Uterus (tissue), 2 donors: ENCODE data around the gene POU2F1.

Experiments used
- CTCF ChIP-seq, 4 experiments: fragments of 200-600 bp in 2 of 4; fragments of 450-650 bp in 2 of 4; sonication (generic) in 2 of 4; IDR thresholded peaks; one replicate each; pipeline ENCODE4 v1.5.1; 2016 to 2019; ENCODE audit warnings: antibody characterized with exemption in 4 of 4, mild to moderate bottlenecking in 2 of 4, moderate library complexity in 1 of 4
- POLR2A ChIP-seq, 2 donors: fragments of 450-650 bp; IDR thresholded peaks; one replicate each; pipeline ENCODE4 v1.6.1; 2016; ENCODE audit warnings: antibody characterized with exemption in 2 of 2, mild to moderate bottlenecking in 1 of 2, moderate library complexity in 1 of 2

GRCh38 chr1:167408355-167408754, 187.7 kb downstream of the POU2F1 start:
- no peak for TF ChIP-seq CTCF (IDR thresholded peaks at IDR 0.05)
- no peak for TF ChIP-seq POLR2A (IDR thresholded peaks at IDR 0.05)
